Measurements from ENCODE around the gene TIAM2. TPM values are rescaled to one million over a fixed set of nuclear protein-coding genes. Genes with fewer than 3 reads are reported as not detected.

The TIAM2 gene
- total and polyA plus RNA-seq, 2 experiments from 2014 or later = 5.5 to 16.9 TPM

DNA sequence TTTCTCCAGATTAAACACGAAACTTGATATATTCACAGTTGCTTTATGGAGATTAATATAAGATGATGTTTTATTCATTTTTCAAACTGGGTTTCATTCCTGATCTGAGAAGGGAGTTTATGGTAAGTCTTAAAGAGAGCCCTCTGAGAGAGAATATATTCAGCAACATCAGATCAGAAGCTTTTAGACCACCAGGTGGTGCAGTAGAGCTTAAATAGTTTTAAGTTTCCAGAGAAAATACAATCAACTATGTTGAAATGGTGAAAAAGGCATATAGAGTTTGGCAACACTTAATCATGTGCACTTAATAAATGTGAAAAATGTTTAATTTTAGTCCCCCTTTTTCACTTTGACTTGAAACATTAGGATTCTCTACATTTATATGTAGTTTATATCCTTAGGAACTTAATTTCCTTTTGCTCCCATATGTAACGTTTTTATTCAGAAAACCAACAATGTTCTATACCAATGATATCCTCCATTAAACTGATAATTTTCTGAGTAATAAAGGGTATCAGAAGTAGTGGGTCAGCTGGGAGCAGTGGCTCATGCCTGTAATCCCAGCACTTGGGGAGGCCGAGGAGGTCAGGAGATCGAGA is 182.3 kb downstream of the TIAM2 start:
- no peaks in the 10 kb centered on the region for H3K27me3 ChIP-seq
- H3K9me2 ChIP-seq (replicated peaks; ENCODE audit: insufficient read depth) = no peaks in the 10 kb centered on the region
- no peak overlapping the region for H3K4me3 ChIP-seq
- no peak overlapping the region for H3K4me2 ChIP-seq
- 77% methylated on average over 4 of the region's 4 CpGs for WGBS (ENCODE audit: low lambda C conversion rate, missing lambda C conversion rate)
- no peak overlapping the region for H3K27ac ChIP-seq
- peak; percentile 87 for DNase-seq (ENCODE audit: low spot score)
- TF ChIP-seq EZH2 (IDR thresholded peaks at IDR 0.05; ENCODE audit: borderline replicate concordance) (no peak), EZH2phosphoT487 (IDR thresholded peaks at IDR 0.05; ENCODE audit: low read depth, severe bottlenecking, unreplicated experiment) (no peak)
- TF ChIP-seq, protein P1, sequence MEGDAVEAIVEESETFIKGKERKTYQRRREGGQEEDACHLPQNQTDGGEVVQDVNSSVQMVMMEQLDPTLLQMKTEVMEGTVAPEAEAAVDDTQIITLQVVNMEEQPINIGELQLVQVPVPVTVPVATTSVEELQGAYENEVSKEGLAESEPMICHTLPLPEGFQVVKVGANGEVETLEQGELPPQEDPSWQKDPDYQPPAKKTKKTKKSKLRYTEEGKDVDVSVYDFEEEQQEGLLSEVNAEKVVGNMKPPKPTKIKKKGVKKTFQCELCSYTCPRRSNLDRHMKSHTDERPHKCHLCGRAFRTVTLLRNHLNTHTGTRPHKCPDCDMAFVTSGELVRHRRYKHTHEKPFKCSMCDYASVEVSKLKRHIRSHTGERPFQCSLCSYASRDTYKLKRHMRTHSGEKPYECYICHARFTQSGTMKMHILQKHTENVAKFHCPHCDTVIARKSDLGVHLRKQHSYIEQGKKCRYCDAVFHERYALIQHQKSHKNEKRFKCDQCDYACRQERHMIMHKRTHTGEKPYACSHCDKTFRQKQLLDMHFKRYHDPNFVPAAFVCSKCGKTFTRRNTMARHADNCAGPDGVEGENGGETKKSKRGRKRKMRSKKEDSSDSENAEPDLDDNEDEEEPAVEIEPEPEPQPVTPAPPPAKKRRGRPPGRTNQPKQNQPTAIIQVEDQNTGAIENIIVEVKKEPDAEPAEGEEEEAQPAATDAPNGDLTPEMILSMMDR (IDR thresholded peaks at IDR 0.05; ENCODE audit: poor library complexity) = peak; percentile 88
- H2AFZ ChIP-seq = no peak overlapping the region
- no peaks in the 10 kb centered on the region for H4K20me1 ChIP-seq (ENCODE audit: insufficient read depth, poor library complexity, severe bottlenecking)
- H3K9me3 ChIP-seq (ENCODE audit: low read depth) = no peaks in the 10 kb centered on the region
- no peaks in the 10 kb centered on the region for H3K36me3 ChIP-seq (replicated peaks; ENCODE audit: insufficient read depth, low read depth)
- no peaks in the 10 kb centered on the region for H3K4me1 ChIP-seq (ENCODE audit: insufficient read depth)
- H3K79me2 ChIP-seq = no peaks in the 10 kb centered on the region

DNA sequence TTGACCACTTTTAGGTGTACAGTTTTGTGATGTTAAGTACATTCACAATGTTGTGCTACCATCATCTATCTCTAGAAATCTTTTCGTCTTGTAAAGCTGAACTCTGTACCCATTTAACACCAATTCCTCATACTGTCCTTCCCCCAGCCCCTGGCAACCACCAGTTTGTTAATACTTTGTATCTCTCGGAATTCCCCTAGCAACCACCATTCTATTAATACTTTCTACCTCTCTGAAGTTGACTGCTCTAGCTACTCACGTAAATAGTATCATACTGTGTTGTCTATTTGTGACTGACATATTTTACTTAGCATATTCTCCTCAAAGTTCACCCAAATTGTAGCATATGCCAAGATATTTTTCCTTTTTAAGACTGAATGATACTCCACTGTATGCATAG is 186.4 kb downstream of the TIAM2 start:
- 85% methylated on average over 3 of the region's 3 CpGs for WGBS (ENCODE audit: low lambda C conversion rate, missing lambda C conversion rate)
- H3K4me3 ChIP-seq = no peak overlapping the region
- no peak overlapping the region for H3K27ac ChIP-seq
- no peaks in the 10 kb centered on the region for H3K9me3 ChIP-seq (ENCODE audit: low read depth)
- no peak overlapping the region for H2AFZ ChIP-seq
- H3K4me1 ChIP-seq (ENCODE audit: insufficient read depth) = no peaks in the 10 kb centered on the region
- no peak overlapping the region for H3K4me2 ChIP-seq
- TF ChIP-seq EZH2phosphoT487 (IDR thresholded peaks at IDR 0.05; ENCODE audit: low read depth, severe bottlenecking, unreplicated experiment) (no peak), EZH2 (IDR thresholded peaks at IDR 0.05; ENCODE audit: borderline replicate concordance) (no peak)
- TF ChIP-seq, protein P1 (IDR thresholded peaks at IDR 0.05; ENCODE audit: poor library complexity) = no peak
- H3K36me3 ChIP-seq (replicated peaks; ENCODE audit: insufficient read depth, low read depth) = no peaks in the 10 kb centered on the region
- H3K27me3 ChIP-seq = no peaks in the 10 kb centered on the region
- H3K79me2 ChIP-seq = no peaks in the 10 kb centered on the region
- no peaks in the 10 kb centered on the region for H4K20me1 ChIP-seq (ENCODE audit: insufficient read depth, poor library complexity, severe bottlenecking)
- no peaks in the 10 kb centered on the region for H3K9me2 ChIP-seq (replicated peaks; ENCODE audit: insufficient read depth)
- no peak for DNase-seq (ENCODE audit: low spot score)

DNA sequence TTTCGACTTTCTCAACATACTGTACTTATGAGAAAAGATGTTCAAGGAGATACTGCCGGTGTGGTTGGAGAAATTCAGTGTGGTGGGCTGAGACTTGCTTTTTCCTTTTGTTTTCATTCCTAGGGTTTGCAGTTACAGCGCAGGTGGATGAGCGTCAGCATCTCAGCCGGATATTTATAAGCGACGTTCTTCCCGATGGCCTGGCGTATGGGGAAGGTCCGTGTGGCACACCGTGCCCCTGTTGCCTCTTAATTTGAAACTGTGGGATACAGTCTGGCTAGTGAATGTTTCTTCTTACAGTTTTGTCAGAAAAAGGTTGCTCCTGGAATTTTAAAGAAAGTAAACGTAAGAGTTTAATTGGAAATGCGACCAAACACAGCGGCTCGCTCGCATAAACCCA is 187.0 kb downstream of the TIAM2 start:
- Histone ChIP-seq H3K4me3 (no peak overlapping the region), H3K9me2 (replicated peaks; ENCODE audit: insufficient read depth) (no peaks in the 10 kb centered on the region), H3K79me2 (no peaks in the 10 kb centered on the region), H3K27ac (no peak overlapping the region), H3K9me3 (ENCODE audit: low read depth) (no peaks in the 10 kb centered on the region), H3K4me1 (ENCODE audit: insufficient read depth) (no peaks in the 10 kb centered on the region), H3K4me2 (no peak overlapping the region), H3K36me3 (replicated peaks; ENCODE audit: insufficient read depth, low read depth) (no peaks in the 10 kb centered on the region), H3K27me3 (no peaks in the 10 kb centered on the region), H4K20me1 (ENCODE audit: insufficient read depth, poor library complexity, severe bottlenecking) (no peaks in the 10 kb centered on the region), H2AFZ (no peak overlapping the region)
- TF ChIP-seq EZH2 (IDR thresholded peaks at IDR 0.05; ENCODE audit: borderline replicate concordance) (no peak), EZH2phosphoT487 (IDR thresholded peaks at IDR 0.05; ENCODE audit: low read depth, severe bottlenecking, unreplicated experiment) (no peak)
- TF ChIP-seq, protein P1 (IDR thresholded peaks at IDR 0.05; ENCODE audit: poor library complexity) = no peak
- whole genome bisulfite sequencing (ENCODE audit: low lambda C conversion rate, missing lambda C conversion rate) = 82% methylated on average over 16 of the region's 16 CpGs
- DNase-seq (ENCODE audit: low spot score) = no peak

All from hepatocyte (in vitro differentiated cells).